Tibial nerve (tissue), 4 donors: Measurements from ENCODE around the gene DNAJC16.

Source experiments
- EP300 ChIP-seq, 2 donors: sonication (generic); formaldehyde crosslinking; IDR thresholded peaks; one replicate each; pipeline ENCODE4 v1.6.1; 2017; ENCODE audit warnings: antibody characterized with exemption in 2 of 2, mild to moderate bottlenecking in 1 of 2
- POLR2A ChIP-seq, 2 donors: fragments of 450-650 bp; IDR thresholded peaks; one replicate each; pipeline ENCODE4 v1.6.1; 2017; ENCODE audit warnings: antibody characterized with exemption in 2 of 2, mild to moderate bottlenecking in 2 of 2, moderate library complexity in 2 of 2
- TF ChIP-seq, protein P1 (sequence below), 5 experiments: fragments of 200-600 bp in 3 of 5; fragments of 450-650 bp in 2 of 5; sonication (generic) in 3 of 5; IDR thresholded peaks; one replicate each; pipeline ENCODE4 v1.5.1; 2016 to 2019; ENCODE audit warnings: antibody characterized with exemption in 5 of 5, mild to moderate bottlenecking in 3 of 5, moderate library complexity in 2 of 5

DNA sequence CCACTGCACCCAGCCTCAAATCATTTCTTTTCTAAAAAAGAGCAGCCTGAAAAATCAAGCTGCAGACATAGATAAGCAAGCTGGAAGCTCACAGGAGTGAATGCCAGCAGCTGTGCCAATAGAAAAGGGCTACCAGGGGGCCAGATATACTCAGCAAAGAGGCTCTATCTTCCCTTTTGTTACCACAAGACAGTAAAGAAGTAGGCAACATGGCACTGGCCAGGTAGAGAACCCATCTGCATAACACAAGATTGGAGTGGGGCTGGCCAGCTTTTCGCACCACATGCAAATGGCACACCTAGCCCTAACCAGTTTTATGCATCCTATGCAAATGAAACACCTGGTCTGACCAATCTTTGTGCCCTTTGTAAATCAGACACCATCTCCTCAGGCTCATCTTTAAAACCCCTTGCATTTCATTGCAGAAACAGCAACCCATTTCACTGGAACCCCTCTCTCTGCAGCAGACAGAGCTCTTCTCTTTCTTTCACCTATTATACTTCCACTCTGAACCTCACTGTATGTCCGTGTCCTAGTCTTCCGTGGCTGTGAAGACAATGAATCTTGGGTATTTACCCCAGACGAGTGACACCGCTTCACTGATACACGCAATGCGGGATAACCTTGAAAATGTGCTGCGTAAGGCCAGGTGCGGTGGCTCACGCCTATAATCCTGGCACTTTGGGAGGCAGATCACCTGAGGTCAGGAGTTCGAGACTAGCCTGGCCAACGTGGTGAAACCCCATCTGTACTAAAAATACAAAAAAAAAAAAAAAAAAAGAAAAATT is 17.8 kb upstream of the DNAJC16 start:
- TF ChIP-seq, protein P1, sequence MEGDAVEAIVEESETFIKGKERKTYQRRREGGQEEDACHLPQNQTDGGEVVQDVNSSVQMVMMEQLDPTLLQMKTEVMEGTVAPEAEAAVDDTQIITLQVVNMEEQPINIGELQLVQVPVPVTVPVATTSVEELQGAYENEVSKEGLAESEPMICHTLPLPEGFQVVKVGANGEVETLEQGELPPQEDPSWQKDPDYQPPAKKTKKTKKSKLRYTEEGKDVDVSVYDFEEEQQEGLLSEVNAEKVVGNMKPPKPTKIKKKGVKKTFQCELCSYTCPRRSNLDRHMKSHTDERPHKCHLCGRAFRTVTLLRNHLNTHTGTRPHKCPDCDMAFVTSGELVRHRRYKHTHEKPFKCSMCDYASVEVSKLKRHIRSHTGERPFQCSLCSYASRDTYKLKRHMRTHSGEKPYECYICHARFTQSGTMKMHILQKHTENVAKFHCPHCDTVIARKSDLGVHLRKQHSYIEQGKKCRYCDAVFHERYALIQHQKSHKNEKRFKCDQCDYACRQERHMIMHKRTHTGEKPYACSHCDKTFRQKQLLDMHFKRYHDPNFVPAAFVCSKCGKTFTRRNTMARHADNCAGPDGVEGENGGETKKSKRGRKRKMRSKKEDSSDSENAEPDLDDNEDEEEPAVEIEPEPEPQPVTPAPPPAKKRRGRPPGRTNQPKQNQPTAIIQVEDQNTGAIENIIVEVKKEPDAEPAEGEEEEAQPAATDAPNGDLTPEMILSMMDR (IDR thresholded peaks at IDR 0.05) = no peak
- no peak for TF ChIP-seq POLR2A (IDR thresholded peaks at IDR 0.05)
- no peak for TF ChIP-seq EP300 (IDR thresholded peaks at IDR 0.05)
